Testis (tissue), 2 donors: ENCODE measurements around the gene NAMPT.

Experiments
- CTCF ChIP-seq, 3 experiments: fragments of 450-650 bp in 2 of 3; fragments of 200-600 bp in 1 of 3; sonication (generic) in 1 of 3; IDR thresholded peaks; one replicate each; pipeline ENCODE4 v1.5.1; 2016 to 2019; ENCODE audit warnings: antibody characterized with exemption in 3 of 3, mild to moderate bottlenecking in 2 of 3, moderate library complexity in 1 of 3
- POLR2A ChIP-seq: fragments of 450-650 bp; IDR thresholded peaks from one replicate; pipeline ENCODE4 v1.6.1; 2017; ENCODE audit warnings: antibody characterized with exemption, mild to moderate bottlenecking, moderate library complexity

- TF ChIP-seq CTCF (IDR thresholded peaks at IDR 0.05) (no peak), POLR2A (no peak)
Measured at GRCh38 chr7:106314875-106315274, 30.1 kb upstream of the NAMPT start.
